ENCODE results near the gene SEPTIN11. TPM values are rescaled to one million over a fixed set of nuclear protein-coding genes. Genes with fewer than 3 reads are reported as not detected.
"Not testable (repeated sequence)": the region's sequence is repeated elsewhere in the genome, so short reads cannot be mapped to it uniquely, and the experiment has no call there.

The SEPTIN11 gene
- polyA plus RNA-seq, 1 donor = 294 TPM

DNA sequence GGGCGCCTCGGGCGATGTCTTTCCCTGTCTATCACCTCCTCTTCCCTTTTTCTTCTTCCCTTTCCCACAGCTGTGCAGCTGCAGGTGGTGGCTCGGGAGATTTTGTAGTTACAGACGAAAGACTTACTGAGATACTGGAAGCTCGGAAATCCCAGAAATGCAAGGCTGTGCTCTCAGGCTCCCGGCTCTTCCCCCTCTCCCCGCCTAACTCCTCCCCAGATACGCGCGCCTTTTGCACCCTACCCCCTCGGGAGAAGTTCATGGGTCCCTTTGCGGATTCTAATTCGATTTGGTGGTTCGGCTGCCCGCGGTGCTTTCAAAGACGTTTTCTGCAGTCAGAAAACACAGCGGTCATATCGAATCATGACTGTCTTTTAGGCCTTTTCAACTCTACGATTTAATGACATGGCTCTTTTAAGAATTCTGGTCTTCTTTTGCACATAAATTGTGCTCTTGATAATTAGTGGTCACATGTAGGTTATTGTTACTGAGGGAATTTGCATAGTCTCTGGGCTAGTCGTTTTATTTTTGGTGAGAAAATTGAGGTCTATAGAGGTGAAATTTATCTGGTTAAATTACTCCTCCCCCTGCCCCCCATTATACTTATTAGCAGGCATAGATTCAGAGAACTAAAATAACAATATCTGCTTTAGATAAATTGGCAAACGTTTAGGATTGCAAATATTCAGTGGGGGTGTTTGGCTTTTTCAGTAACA, 1.6 kb downstream of the SEPTIN11 start:
- DNase-seq = no peak

GRCh38 chr4:76951672-76952010, 2.1 kb downstream of the SEPTIN11 start:
- no peak for DNase-seq

- no peak for DNase-seq
Observed at GRCh38 chr4:76952071-76952470, 2.5 kb downstream of the SEPTIN11 start.

GRCh38 chr4:76952656-76953582, 3.4 kb downstream of the SEPTIN11 start:
- no peak for DNase-seq

DNA sequence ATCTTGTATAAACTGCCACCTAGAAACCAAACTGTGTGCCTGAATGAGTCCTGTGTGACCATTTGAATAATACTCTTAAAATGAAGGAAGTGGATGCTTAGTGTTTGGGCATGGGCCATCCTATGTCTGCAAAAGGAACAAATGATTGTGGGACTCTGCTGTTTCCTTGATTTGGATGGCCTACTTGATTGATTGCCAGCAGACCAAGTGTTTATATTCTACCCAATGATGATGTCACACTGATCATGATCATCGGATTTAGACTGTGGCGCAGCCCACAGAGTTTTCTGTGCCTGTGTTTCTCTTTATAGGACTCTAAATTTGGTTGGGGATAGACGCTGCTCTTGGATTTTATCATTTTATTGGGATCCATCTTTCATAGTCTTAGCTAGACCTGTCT, 4.4 kb downstream of the SEPTIN11 start:
- DNase-seq = no peak

GRCh38 chr4:76954489-76954888, 4.9 kb downstream of the SEPTIN11 start:
- DNase-seq = no peak

DNA sequence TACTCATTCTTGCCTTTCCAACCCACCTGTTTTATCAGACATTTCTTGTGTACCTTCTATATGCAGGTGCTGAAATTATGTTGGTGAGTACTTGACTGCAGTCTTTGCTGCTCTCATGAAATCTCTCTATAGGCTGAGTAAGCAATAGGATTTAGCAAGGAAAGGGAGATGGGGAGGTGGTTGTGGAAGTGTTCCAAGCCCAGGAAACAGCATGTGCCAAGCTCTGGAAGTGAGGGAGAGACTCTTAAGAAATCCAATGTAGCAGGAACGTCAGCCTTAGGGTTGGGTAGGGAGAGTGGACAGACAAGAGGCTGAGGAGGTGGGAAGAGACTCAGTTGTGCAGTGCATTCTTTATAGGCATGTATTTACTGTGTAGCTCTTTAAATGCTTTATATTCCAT, 5.6 kb downstream of the SEPTIN11 start:
- DNase-seq = no peak

- DNase-seq = no peak
Observed at GRCh38 chr4:76957004-76957738, 7.6 kb downstream of the SEPTIN11 start.

GRCh38 chr4:76958891-76959290, 9.3 kb downstream of the SEPTIN11 start:
- no peak for DNase-seq

DNA sequence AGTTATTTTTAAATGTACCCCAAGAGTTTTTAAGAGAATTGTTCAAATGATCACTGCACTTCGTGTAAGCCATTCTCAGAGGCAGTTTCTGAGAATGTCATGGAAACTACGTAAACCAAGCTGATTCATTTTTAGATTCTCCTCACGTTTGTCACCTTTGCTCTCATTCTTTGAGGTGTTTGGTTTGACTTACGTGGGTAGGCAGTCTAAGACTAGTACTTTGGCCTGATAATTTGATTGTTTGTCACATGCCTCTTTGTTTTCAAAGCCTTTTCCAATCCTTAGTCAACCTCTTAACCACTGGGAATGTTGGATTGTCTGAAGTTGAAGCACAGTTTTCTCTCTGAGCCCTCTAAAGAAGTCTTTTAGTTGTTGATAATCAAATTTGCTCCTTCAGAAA, 10.5 kb downstream of the SEPTIN11 start:
- DNase-seq = no peak

DNA sequence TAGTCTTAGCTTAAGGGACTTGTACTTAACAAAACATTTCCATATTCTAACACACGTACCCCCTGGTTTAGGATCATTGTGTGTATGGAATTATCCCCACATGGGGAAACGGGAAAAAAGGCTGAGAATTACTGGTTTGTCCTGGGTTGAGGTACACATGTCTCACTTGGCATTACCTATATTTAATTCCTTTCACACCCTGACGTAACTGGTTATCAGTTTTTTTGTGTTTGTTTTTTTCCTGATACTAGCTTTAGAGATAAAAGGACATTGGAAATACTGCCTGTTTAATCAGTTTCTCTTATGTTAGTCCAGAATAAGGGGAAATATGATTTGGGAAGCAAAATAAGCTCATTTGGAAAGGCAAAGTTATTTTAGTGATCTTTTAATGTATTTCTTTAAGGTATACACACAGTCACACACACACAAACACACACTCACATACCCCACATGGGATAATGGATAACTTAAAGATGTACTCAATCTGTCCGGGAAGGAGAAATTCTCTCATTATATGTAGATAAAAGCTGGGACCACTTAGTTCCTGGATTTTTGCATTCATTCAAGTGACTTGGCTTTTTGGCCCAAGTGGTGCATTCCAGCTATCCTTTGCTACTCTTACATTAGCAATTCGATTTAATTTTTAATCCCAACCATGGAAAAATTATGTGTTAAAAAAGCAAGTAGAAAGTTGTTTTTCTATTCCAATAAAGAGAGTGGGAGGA, 13.0 kb downstream of the SEPTIN11 start:
- DNase-seq = no peak

DNA sequence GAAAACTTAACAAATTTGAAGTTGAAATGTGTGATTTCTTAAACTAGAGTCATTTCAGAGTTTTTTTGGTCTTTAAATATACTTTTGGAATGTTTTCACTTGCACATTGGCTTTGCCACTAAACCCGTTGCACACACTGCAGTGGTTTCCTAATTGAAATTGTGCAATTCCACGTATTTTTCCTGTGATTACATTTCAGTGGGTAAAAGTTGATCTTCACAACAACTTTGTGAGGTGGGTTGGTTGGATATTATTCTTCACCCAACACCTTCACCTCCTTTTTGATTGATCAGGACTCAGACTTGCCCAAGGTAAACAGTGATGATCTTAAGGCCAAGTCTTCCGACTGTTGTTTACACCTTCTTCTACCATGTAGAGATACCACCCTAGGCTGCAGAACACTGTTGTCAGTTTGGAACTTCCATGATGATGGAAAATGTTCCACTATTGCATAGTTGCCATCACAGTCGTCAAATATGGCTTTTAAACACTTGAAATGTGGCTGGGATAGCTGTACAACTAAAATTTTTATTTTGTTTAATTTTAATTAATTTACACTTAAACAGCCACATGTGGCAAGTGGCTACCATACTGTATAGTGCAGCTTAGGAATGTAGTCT, 13.7 kb downstream of the SEPTIN11 start:
- DNase-seq = no peak

DNA sequence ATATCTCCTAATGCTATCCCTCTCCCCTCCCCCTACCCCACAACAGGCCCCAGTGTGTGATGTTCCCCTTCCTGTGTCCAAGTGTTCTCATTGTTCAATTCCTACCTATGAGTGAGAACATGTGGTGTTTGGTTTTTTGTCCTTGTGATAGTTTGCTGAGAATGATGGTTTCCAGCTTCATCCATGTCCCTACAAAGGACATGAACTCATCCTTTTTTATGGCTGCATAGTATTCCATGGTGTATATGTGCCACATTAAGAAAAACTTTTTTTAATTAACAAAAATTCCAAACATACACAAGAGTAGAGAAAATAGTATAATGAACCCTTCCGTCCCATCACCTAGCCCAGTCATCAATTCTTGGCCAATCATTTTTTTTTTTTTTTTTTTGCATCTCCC, 14.4 kb downstream of the SEPTIN11 start:
- DNase-seq = not testable (repeated sequence)

GRCh38 chr4:76964769-76965168, 15.2 kb downstream of the SEPTIN11 start:
- DNase-seq = no peak

DNA sequence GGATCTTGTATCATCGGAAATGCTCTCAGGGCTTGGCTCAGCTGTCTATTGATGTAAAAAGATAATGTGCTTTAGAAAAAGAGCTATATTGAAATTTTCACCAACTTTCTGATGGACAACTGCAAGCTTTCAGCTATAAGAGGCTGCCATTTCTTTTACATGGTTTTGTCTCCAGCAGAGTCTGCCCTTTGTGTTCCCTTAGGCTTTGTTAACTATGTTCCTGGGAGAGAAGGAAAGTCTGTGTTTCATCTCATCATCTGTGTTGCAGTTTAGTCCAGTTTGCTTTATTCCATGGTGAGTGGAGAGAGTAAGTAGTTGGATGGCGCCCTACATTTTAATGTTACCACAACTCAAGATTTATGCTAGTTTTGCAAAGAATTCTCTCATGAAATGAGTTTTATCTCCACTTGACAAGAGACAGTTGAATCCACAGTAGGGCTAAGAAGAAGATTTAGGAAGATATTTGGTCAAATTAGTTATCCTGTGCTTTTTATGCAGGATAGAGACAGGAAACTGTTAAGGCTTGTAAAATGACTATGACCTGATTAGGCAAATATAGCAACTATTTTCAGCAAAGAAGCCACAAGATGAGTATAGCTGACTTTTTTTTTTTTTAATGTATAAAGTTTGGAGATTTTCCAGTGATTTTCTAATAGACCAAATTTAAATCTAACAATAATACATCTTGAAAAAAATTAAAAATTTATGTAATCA, 16.5 kb downstream of the SEPTIN11 start:
- DNase-seq = no peak

- DNase-seq = no peak
Observed at GRCh38 chr4:76968937-76969336, 19.4 kb downstream of the SEPTIN11 start.

GRCh38 chr4:76969495-76969894, 19.9 kb downstream of the SEPTIN11 start:
- DNase-seq = no peak

DNA sequence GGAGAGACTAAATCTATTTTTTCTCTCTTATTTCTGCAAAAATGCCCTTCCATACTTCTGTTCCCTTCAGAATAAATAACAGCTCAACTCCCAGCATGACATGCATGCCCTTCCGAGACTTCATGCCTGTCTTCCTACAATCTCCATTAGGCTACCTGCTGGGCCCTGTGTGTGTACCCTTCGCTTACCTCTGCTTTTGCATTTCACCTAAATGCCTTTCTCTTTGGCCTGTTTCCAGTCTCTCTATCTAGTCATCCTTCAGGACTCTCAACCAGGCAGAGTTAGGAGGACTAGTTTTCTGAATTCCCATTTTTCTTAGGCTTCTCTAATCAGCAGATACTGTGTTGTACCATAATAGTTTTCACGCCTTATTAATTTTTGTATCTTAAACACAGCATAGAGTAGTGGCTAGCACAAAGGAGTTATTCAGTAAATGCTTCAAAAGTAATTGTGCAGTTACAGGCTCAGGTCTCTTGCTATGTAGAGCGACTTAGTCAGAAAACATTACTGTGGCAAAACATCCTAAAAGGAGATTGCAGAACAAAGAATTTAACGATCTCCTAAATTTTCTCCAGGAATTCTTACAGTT, 20.5 kb downstream of the SEPTIN11 start:
- DNase-seq = no peak

DNA sequence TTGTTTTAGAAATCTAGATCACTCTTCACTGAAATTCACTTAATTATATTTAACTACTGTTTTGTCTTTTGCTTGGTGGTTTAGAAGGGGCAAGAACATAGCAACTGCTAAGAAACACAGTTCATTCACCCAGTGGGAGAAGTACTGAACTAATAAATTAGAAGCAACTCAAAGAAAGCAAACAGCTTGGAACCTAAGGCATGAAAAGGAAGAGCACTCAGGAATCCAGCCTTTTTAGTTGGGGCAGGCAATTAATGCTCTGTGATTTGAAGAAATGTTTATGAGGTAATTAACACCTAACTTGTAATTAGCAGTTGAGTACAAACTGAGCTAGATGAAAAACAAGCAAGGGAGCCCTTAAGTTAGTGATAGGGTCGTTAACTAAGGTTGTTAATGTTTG, 22.8 kb downstream of the SEPTIN11 start:
- no peak for DNase-seq

GRCh38 chr4:76974150-76974549, 24.6 kb downstream of the SEPTIN11 start:
- no peak for DNase-seq

GRCh38 chr4:76977113-76977512, 27.6 kb downstream of the SEPTIN11 start:
- no peak for DNase-seq
